Brain microvascular endothelial cell (primary cell): ENCODE results near the gene VPS33B.
A peak's percentile ranks its signal among the peaks of the same experiment; 100 is the strongest.

Source experiments
- DNase-seq: peaks from one replicate; pipeline ENCODE4 v3.0.0-alpha.2; 2020
- H3K27ac ChIP-seq: fragments of 250-450 bp; sonication (Bioruptor Pico); 2 replicates; pipeline ENCODE4 v1.5.1; 2020; ENCODE audit warnings: mild to moderate bottlenecking, moderate library complexity
- H3K27me3 ChIP-seq: fragments of 250-450 bp; sonication (Bioruptor Pico); replicated peaks from 2 replicates; pipeline ENCODE4 v1.5.1; 2020; ENCODE audit warnings: mild to moderate bottlenecking
- H3K36me3 ChIP-seq: fragments of 250-450 bp; sonication (Bioruptor Pico); replicated peaks from 2 replicates; pipeline ENCODE4 v1.5.1; 2020; ENCODE audit warnings: mild to moderate bottlenecking
- H3K4me3 ChIP-seq: 2 replicates; pipeline ENCODE4 v1.5.1; 2011; ENCODE audit warnings: low read depth, mild to moderate bottlenecking, control low read depth, low read length, moderate library complexity
- CTCF ChIP-seq: IDR thresholded peaks from 2 replicates; pipeline ENCODE4 v1.5.1; 2011; ENCODE audit warnings: low read depth, mild to moderate bottlenecking, moderate library complexity, low read length, control low read depth, inconsistent platforms; ENCODE audit errors: missing control alignments
- in situ Hi-C: cut with HindIII; loops from 2 replicates; pipeline ENCODE4 v1.10.0; 2017; ENCODE audit warnings: low sequenced_read_pairs, low pct_ligation_motif_present

Gene VPS33B

DNA sequence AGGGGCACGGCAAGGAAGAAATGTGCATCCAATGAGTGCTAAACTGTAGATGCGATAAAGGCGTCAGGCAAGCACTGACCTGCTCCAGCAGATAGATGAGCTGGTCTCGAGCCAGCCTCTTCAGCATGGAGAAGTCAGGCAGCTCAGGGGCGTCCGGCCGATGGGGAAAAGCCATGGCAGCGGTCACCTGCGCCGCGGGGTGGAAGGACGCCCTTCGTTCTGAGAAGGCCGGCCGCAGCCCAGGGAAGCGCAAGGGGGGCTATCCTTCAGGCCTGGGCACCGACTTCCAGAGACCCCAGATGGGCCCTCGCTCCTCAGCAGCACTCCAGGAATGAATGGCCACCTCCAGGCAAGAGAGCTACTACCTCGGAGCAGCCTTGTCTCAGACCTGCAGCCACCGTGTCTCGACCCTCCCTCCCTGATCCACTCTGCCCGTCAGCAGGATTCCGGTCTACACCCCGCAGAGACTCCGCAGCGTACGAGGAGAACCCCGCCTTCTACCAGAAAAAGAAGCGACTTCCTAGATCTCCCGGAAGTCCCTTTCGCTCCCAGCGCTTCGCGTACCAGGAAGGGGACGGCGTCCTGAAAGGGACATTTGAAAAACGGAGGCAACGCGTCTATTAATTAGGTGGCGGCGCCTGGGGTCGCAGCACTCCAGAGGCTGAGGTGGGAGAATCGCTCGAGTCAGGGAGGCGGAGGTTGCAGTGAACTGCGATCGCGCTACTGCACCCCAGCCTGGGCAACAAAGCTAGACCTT is at the start of gene VPS33B:
Gene VPS33B, minus strand, starts transcription at position 520 of the 757 bp plus-strand sequence. Its CDS starts 345 bp downstream, at position 175.
- H3K27ac ChIP-seq, result peak within 1 kb of the TSS; percentile 47
- no peak for TF ChIP-seq CTCF
- H3K36me3 ChIP-seq, result no peaks in the 10 kb centered on the region
- H3K27me3 ChIP-seq, result no peaks in the 10 kb centered on the region
- peak; percentile 73 for DNase-seq
- H3K4me3 ChIP-seq, result peak within 1 kb of the TSS; percentile 97
- in situ Hi-C loops, result no loop called here

DNA sequence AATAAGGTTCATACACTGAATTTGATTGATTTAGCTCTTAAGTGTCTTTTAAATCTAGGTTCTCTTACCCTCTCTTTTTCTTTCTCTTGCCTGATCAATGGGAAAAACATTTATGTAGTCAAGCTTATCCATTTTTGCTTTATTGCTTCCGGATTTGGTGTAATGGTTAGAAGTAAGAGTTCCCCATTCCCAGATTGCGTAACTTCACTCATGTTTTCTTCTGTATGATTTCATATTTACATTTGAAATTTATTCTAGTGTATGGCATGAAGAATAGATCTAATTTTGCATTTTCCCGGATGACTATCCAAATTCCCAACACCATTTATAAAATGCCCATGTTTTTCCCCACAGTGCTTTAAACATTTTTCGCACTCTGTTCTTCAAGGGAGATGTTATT is 49.8 kb upstream of the VPS33B start:
- H3K36me3 ChIP-seq, result no peaks in the 10 kb centered on the region
- no peaks in the 10 kb centered on the region for H3K27me3 ChIP-seq
- no peak overlapping the region for H3K27ac ChIP-seq
- in situ Hi-C loops, result no loop called here
- no peak overlapping the region for H3K4me3 ChIP-seq
- no peak for TF ChIP-seq CTCF
- DNase-seq, result no peak

DNA sequence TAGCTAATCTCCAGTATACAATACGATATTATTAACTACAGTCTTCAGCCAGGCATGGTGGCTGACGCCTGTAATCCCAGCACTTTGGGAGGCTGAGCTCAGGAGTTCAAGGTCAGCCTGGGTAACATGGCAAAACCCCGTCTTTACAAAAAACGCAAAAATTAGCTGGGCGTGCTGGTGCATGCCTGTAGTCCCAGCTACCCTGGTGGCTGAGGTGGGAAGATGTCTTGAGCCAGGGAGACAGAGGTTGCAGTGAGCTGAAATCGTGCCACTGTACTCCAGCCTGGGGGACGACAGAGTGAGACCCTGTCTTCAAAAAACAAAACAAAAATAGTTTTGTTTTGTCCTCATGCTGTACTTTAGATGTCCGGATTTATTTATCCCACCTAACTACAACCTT is 48.5 kb upstream of the VPS33B start:
- Histone ChIP-seq H3K27me3 (no peaks in the 10 kb centered on the region), H3K4me3 (no peak overlapping the region), H3K36me3 (no peaks in the 10 kb centered on the region), H3K27ac (no peak overlapping the region)
- no peak for TF ChIP-seq CTCF
- DNase-seq, result no peak
- in situ Hi-C loops, result no loop called here

DNA sequence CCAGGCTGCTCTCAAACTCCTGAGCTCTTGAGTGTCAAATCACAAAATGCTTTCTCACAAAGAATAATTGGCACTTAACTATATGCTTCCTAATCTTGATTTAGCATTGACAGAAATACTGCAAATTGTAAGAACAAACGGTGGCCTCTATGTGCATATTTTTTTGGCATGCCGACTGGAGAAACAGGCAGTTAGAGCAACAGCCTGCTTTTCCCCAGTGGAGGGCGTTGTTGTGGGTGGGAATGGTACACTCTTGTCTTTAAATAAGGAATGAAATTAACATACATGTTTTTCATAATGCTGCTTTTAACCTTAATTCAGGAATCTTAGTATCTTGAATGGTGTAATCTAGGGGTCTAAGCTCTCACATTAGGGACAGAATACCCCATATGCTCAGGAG is 46.6 kb upstream of the VPS33B start:
- no peak overlapping the region for H3K4me3 ChIP-seq
- TF ChIP-seq CTCF, result no peak
- H3K27ac ChIP-seq, result no peak overlapping the region
- in situ Hi-C loops, result no loop called here
- H3K36me3 ChIP-seq, result no peaks in the 10 kb centered on the region
- no peaks in the 10 kb centered on the region for H3K27me3 ChIP-seq
- no peak for DNase-seq

GRCh38 chr15:91068436-91068835 is 46.0 kb upstream of the VPS33B start:
- in situ Hi-C loops, result no loop called here
- no peak for DNase-seq
- Histone ChIP-seq H3K36me3 (no peaks in the 10 kb centered on the region), H3K4me3 (no peak overlapping the region), H3K27ac (no peak overlapping the region), H3K27me3 (no peaks in the 10 kb centered on the region)
- TF ChIP-seq CTCF, result no peak

DNA sequence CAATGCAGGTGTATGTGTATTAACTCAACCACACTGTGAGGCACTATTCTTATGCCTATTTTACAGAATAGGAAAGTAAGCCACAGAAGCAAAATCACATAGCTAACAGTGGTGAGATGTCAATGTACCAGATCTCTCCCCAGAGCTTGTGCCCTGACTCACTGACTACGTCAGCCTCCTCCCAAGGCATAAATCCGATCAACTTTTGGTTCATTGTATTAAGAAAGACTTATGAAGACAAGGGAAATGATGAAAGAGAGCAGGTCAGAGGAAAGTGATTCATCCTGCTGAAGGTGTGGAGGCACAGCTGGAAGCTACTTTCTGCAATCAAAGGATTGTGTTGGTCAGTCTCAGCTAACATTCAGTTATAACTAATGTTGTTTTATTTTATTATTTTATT is 44.6 kb upstream of the VPS33B start:
- in situ Hi-C loops, result no loop called here
- Histone ChIP-seq H3K4me3 (no peak overlapping the region), H3K36me3 (no peaks in the 10 kb centered on the region), H3K27me3 (no peaks in the 10 kb centered on the region), H3K27ac (no peak overlapping the region)
- TF ChIP-seq CTCF, result no peak
- no peak for DNase-seq
